HG03196 (cell line): ENCODE measurements around the gene ELMOD3.
A peak's percentile ranks its signal among the peaks of the same experiment; 100 is the strongest.
"Not testable (repeated sequence)": the region's sequence is repeated elsewhere in the genome, so short reads cannot be mapped to it uniquely, and the experiment has no call there.

Experiments used
- ATAC-seq: cut with Tn5 transposase; IDR thresholded peaks from one replicate; pipeline ENCODE4 v1.9.1; 2021; ENCODE audit not compliant: unreplicated experiment

Gene ELMOD3

GRCh38 chr2:85329181-85329651 is 25.4 kb upstream of the ELMOD3 start:
- ATAC-seq = no peak

- ATAC-seq = not testable (repeated sequence)
Observed at GRCh38 chr2:85329701-85330100, 24.9 kb upstream of the ELMOD3 start.

- no peak for ATAC-seq
Observed at GRCh38 chr2:85330839-85331636, 23.5 kb upstream of the ELMOD3 start.

- not testable (repeated sequence) for ATAC-seq
Observed at GRCh38 chr2:85333877-85334276, 20.7 kb upstream of the ELMOD3 start.

DNA sequence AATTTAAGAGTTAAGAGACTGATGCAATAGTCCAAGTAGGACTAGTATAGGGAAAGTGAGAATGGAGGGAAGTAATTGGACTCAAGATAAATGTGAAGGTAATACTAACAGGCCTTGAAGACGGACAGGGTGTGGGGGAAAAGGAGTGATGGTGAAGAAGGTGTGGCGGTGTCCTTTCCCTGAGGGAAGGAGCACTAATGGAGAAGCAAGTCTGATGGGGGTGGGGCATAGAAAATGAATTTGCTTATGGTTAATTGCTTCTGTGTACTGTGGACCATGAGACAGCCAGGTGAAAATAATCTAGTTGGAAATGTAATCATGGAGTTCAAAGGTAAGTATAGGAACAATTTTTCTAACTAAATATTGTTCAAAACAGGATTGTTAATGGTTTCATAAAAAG is 19.6 kb upstream of the ELMOD3 start:
- ATAC-seq = no peak

DNA sequence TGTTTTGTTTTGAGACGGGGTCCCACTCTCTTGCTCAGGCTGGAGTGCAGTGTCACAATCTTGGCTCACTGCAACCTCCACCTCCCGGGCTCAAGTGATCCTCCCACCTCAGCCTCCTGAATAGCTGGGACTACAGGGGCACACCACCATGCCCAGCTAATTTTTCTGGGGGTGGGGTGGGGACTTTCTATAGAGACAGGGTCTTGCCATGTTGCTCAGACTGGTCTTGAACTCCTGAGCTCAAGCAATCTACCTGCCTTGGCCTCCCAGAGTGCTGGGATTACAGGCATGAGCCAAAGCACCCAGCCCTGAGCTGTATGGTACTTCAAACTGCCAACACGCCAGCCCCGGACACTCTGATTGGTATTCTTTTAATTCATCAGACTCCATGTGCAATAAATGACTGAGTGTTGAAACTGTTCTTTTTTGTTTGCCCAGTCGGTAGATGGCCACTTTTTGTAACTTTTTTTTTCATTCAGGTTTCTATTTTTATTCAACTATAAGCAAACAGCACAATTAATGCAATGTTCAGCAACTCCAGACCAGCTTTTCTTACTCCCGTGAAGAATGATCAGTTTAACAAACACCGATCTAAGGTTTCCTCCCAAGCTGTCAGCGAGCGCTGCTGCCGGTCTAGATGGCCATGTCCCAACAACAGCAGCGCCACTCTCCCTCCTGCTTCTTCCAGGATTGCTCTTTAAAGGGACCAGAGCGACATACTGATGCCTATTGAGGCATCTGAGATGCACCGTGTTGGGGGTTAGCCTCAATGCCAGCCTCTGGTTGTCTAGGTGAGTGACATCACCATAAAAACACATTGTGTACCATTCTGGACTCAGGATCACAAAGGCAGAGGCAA is 14.3 kb upstream of the ELMOD3 start:
- ATAC-seq = no peak

DNA sequence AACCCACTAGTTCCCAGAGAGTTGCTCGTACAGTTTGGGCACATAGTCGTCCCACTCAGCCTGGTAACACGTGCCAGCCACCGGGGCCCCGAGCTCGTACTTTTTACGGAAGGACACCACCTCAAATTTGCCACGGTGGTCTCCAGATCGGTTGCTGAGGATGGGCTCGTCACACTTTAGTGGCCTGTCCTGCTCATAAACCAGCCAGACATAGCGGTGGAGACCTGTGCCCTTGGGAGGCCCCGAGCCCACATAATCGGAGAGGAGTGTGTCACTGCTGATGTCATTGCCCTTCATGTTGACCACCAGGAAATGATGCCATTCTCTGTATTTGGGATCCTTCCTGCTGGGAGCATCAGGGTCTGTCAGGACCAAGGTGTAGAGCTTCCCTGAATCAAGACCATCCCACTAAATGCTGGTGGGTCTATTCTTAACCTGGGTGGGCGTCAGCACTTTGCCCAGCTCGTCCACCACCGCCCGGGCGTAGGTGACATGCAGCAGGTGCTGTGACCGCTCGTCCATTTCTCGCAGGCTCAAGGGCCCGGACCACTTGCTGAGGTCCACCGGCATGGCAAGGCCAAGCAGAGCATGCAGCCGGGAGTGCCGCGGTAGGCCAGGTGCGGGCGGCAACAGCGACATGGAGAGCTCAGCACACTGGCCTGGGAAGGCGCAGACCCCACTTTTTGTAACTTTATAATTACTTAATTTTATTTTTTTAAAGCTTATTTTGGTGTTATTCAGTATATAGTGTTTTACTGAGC is 13.1 kb upstream of the ELMOD3 start:
- ATAC-seq = no peak

DNA sequence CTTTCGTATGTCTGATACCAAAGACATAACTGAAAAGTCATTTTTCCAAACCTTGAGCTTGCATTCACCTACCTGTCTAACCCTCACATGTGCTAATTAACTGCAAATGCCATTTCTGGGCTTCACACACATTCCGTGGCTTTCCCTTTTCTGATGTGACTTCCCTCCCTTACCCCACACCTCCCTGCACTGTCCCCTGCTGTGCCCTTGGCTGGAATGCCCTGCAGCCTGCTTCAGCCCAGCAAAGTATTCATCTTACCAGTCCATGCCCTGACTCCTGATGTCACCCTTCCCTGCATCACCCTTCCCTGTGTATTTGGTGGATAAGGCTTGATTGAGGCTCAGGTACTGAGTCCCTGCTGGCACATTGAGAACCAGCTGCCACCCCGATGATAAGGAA is 12.4 kb upstream of the ELMOD3 start:
- no peak for ATAC-seq

GRCh38 chr2:85343207-85343895 is 11.2 kb upstream of the ELMOD3 start:
- ATAC-seq = not testable (repeated sequence)

- no peak for ATAC-seq
Observed at GRCh38 chr2:85344356-85344954, 10.1 kb upstream of the ELMOD3 start.

- no peak for ATAC-seq
Observed at GRCh38 chr2:85347599-85347998, 7.0 kb upstream of the ELMOD3 start.

- peak; percentile 11 for ATAC-seq
Observed at GRCh38 chr2:85353876-85354285, 688 bp upstream of the ELMOD3 start.

DNA sequence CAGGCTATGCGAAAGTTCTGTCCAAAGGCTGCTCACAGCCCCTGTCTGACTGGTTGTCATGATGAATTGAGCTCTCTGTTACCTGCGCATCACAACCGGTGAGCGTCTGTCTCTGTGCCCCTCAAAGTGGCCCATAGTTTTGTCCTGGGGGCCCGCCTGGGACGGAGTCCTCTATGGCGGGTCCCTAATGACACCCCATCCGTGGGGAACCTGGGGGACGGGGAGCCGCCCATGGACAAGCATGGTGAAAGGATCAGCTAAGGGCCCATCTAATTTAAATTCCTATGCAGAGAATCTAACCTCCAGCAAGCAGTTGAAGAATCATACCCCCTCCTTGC is 473 bp downstream of the ELMOD3 start:
- ATAC-seq = peak; percentile 1

DNA sequence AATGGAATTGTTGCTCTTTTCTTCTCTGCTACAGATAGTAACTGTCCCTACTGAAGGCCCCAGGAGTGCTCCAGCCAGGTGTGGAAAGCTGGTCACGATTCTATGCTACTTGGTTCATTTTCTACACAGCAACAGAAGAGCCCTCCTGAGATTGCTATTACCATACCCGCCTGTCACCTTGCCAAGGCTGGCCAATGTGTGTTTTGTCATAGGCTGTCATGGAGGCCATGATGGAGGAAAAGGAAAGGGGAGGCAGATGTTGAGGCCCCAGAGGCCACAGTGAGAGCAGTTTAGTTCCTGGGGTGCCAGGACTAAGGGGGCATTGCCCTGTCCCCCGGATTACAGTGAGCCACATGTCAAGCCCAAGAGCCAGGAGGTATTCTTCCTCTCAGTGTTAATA is 952 bp downstream of the ELMOD3 start:
- no peak for ATAC-seq

GRCh38 chr2:85356186-85356585 is 1.6 kb downstream of the ELMOD3 start:
- no peak for ATAC-seq

GRCh38 chr2:85357736-85358135 is 3.2 kb downstream of the ELMOD3 start:
- ATAC-seq = no peak

- not testable (repeated sequence) for ATAC-seq
Observed at GRCh38 chr2:85362653-85363387, 8.3 kb downstream of the ELMOD3 start.

DNA sequence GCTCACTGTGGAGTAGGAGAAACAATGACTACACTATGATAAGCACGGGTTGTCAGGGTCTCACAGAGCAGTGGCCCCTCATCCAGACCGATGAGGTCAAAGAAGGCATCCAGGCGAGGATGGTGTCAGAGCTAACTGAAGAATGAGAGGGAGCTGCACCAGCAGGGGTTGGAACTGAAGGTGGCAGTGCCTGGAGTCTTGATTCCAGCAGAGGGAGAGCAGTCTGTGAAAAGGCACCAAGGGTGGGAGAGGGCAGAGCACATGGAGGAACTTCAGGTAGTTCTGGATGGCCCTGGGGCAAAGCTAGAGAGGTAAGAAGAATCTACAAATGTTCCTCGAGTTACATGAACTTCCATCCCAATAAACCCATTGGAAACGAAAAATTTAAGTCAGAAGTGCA is 12.6 kb downstream of the ELMOD3 start:
- no peak for ATAC-seq

- ATAC-seq = no peak
Observed at GRCh38 chr2:85368921-85369320, 14.4 kb downstream of the ELMOD3 start.

DNA sequence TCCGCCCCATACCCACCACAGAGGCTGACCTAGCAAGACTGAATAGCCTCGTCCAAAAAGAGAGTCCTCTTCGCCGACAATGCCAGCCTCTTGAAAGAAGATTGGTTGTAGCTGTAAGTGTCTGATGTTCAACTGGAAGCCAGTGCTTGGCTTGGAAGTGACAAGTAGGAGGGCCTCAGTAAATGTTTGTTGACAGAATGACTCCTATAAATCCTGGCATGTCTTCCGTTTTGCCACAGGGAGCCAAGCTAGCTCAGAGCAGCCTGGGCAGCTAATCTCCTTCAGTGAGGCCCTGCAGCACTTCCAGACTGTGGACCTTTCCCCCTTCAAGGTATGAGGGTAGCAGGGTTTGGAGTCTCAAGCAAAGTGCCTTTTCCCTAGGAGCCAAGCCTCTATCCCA is 14.9 kb downstream of the ELMOD3 start:
- ATAC-seq = no peak
